GM21515 (cell line): ENCODE data around the gene CREM.
"Not testable (repeated sequence)": the region's sequence is repeated elsewhere in the genome, so short reads cannot be mapped to it uniquely, and the experiment has no call there.

Experiments used
- ATAC-seq: cut with Tn5 transposase; IDR thresholded peaks from one replicate; pipeline ENCODE4 v1.9.1; 2021; ENCODE audit not compliant: unreplicated experiment

The CREM gene

DNA sequence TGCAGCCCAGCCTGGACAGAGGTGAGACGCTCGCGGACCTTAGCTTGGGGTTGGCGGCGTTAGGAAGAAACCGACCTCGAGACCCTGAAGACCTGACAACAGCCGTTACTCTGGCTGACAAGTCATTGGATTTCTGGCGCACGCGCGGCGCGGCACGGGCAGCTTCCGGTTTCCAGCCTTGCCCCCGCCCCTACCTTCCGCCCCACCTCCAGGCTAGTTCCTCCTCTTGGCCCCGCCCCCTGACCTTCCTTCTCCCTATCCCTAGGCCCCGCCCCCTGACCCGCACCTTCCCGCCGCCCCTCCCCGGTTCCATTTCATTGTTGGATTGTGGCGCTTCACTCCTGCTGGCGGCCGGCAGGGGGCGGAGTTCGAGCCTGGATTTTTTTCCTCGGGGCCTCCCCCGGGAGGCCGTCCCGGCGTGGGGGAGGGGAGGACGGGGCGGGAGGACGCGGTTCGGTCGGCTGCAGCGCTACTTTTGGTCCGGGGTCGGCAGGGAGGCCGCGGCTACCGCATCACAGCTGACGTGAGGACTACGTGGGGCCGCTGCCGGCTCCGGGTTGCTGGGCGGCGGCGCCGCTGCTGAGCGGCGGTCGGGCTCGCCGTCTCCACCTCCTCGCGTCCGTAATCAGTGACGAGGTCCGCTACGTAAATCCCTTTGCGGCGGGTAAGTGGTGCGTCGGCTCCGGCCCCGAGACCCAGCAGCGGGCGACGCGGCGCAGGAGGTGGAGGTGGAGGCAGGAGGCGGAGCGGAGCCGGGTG is at the start of gene CREM:
TSS of gene CREM (plus strand) at position 317 of the 759 bp plus-strand sequence. CDS start 10,990 bp downstream, outside the sequence.
- ATAC-seq, result peak; percentile 77

DNA sequence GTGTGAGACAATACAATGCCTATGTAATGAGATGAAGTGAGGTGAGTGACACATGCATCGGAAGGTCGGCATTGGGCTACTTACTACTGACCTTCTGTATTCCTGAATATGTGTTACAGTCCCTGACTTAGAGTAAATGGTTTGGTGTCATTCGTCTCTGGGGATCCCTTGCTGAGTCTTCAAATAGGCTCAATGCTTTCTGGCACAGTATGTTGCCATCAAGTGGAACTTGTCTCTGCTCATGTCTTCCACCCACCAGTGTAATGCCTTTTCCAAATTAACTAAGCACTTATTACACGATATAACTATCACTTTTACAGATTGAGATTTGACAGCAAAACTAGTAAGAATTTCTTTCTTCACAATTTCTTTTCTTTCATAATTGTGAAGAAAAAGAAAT is 47.4 kb upstream of the CREM start:
- no peak for ATAC-seq

DNA sequence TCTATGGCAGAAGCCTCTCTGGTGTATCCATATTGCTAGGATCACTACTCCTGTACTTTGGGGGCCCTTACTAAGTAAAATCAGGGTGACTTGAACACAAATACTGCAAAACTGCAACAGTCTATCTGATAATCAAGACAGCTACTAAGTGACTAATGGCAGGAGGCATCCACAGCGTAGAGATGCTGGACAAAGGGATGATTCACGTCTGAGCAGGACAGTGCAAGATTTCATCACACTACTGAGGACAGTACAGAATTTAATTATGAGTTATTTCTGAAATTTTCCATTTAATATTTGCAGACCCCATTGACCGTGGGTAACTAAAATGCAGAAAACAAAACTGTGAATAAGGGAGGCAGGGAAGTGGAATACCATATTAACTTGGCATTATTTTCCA is 46.9 kb upstream of the CREM start:
- no peak for ATAC-seq

DNA sequence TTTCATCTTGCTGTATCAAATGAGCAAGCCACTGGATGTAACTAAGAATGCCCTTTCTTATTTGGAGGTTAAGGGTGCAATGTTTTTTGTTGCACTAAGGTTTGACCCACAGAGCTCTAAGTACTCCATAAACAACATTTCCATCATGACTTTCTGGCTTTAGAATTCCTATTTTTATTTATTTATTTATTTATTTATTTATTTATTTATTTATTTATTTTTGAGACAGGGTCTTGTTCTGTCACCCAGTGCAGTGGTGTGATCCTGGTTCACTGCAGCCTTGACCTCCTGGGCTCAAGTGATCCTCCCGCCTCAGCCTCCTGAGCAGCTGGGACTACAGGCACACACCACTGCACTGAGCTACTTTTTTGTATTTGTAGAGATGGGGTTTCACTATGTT is 46.4 kb upstream of the CREM start:
- not testable (repeated sequence) for ATAC-seq

DNA sequence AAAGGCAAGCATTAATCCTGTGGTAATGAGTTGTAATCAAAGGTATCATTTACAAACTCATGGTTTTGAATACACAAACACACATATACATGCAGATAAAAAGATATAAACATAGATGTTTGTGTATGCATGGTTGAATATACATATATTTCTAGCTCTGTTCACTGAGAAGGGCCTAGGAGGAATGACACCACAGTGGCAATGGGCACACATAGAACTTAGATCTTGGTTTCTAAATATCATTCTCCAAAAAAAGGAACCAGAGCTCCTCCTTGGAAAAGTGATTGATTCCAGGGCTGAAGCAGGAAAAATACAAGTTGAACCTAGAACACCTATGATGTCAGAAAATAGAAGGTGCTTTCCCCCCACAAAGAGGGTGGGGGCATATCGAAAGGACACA is 43.4 kb upstream of the CREM start:
- ATAC-seq, result no peak

DNA sequence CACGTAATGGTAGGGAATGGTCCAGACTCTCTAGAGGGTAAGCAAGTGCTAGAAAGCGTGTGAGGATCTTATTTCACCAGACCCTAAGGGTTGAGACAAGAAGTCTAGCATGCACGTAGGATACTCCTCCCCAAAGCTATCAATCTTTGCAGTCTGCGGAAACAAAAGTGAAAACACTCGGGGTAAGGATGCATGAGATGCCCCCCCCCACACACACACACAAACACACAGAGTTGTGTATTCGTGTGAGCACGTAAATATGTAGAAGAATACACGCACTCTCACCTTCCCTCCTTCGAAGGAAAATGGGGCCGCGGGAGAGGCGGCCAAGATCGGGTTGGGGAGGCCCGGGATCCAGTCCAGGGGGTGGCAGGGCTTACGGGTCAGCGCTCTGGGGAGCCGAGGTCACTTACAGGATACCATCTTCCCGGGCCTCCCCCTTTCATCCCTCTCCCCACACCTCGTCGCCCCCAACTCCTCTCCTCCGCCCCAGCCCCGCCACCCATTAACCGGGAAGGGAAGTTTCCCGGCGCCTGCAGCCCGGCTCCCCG is 37.0 kb upstream of the CREM start:
- ATAC-seq, result peak; percentile 35

DNA sequence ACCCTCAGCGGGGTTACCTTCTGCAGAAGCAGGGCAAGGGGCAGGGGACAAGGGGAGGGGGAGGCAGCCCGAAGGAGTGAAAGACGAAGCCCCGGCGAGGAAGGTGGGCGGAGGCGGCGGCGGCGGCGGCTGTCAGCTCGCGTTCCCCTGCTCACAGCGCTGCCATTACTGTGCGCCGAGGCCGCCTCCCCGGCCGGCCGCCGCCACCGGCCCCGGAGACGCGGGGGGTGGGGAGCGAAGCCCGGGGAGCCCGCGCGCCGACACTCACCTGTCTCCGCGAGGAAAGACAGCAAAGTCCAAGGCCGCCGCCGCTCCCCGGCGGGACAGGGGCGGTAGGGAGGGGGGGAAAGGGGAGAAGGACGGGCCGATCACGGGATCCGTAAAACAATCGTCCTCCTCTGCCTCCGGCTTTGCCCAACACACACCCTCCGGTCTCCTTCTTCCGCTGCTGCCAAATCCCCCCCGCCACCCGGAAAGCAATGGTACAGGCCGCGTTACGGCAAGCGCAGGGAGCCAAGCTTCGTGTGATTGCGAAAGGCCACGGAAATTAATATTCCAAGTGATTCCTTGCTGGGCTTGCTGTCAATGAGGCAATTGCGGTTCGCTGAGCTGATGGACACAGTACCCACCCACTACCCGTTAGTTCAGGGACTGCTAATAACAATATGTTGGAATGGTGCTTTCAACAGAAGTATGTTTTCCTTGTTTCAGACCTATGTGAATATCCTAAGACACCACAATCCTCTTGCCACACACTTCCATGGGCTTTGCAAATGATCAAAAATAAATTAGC is 36.3 kb upstream of the CREM start, which contains the start of gene CUL2:
TSS of gene CUL2 (minus strand) at position 180 of the 793 bp plus-strand sequence. CDS start 19,024 bp downstream, outside the sequence.
- ATAC-seq, result peak; percentile 95

DNA sequence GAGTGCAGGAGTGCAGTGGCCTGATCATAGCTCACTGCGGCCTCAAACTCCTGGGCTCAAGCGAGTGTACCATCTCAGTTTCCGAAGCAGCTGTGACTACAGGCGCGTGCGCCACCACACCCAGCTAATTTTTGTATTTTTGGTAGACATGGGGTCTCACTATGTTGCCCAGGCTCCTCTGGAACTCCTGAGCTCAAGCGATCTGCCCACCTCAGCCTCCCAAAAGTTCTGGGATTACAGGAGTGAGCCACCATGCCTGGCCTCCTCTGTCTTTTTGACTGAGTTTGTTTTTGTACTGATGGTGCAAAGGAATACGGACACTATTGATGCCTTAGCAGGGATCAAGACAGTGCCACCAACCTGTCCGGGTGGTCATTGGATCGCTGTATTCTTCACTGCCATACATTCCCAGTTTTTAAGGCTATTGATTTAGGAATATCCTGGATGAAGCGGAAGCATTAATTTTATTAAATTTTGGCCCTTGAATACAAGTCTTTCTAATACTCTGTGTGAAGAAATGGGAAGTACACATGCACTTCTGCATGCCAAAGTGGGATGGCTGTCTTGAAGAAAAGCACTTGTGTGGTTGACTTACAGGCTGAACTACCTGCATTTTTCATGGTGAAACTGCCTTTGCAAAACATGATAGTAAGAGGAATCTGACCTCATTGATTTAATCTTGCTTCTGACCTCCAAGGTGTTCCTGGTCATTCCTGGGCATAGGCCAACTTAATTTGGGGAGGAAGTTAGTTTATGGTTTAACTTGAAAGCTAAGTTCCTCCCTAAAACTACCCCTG is 34.5 kb upstream of the CREM start:
- no peak for ATAC-seq

DNA sequence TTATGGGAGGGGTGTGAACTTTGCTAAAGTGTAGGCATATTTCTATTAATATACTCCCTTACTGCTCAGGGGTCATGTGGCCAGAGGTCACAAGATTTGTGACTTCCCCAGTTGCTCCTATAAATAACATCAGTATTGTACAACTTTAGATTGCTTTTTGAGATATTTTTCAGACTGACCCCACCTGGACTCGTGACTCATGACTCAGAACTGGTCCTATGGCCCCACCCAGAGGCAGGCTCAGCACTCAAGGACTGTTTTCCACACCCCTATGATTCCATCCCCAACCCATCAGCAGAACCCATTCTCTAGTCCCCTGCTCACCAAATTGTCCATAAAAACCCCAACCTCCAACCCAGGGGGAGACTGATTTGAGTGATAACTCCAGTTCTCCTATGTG is 33.8 kb upstream of the CREM start:
- ATAC-seq, result no peak

DNA sequence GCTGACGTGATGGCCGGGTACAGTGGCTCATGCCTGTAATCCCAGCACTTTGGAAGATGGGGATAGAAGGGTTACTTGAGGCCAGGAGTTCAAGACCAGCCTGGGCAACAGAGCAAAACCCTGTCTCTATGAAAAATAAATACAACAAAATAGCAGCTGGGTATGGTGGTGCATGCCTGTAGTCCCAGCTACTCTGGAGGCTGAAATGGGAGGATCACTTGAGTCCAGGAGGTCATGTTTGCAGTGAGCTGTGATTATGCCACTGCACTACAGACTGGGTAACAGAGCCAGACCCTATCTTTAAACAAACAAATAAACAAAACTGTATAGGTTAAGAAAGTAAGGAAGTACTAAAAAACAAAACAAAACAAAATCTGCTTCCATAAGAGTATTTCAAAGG is 30.3 kb upstream of the CREM start:
- no peak for ATAC-seq

DNA sequence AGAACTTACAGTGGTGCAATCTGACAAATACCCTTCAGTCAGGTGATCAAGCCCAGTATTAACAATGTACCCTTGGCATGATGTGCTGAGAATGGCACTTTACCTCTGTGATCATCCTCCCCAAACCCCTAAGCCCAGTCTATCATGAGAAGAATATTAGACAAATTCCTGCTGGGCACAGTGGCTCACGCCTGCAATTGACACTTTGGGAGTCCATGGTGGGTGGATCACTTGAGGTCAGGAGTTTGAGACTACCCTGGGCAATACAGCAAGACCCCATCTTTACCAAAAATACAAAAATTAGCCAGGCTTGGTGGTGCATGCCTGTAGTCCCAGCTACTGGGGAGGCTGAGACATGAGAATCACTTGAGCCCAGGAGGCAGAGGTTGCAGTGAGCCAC is 29.1 kb upstream of the CREM start:
- ATAC-seq, result no peak

DNA sequence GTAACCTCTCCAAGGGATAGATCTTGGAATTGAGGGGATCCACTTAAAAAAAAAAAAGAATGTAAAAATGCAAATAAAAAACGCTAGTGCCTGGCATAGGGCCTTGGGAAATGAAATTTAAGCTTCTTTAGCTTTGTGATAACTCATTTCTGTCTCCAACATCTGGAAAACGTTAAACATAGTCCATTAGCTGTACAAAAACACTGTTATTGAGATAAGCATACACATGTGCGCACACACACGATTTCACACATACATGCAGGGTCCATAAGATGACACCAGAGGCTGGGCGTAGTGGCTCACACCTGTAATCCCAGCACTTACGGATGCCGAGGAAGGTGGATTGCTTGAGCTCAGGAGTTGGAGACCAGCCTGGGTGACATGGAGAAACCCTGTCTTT is 22.8 kb upstream of the CREM start:
- ATAC-seq, result no peak

DNA sequence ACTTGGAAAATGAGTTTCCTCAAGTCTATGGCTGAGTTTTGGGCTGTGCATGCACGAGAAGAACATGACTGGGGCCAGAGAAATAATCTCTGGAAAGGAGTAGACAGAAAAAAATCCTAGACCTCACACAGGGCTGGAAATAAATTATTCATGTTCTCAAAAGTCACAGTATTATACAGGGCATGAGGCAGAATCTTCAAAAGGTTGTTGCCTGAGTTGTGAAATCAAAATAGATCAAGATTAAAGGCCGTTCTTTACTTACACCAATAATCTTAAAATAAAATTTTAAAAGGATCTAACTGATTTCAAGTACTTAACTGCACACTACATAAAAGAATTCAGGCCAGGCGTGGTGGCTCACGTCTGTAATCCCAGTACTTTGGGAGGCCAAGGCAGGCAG is 14.1 kb upstream of the CREM start:
- ATAC-seq, result no peak

DNA sequence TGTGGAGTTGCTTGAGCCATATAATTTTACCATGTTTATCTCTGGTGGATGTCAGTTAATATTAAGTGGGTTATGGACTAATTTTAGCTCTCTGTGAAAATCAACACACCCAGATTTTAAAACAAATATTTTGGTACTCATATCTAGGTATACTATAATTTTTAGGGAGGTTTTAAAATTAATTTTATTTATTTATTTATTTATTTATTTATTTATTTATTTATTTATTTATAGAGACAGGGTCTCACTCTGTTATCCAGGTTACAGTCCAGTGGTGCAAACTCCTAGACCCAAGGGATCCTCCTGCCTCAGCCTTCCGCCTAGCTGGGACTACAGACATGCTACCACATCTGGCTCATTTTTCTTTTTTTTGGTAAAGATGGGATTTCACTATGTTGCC is 7.3 kb upstream of the CREM start:
- ATAC-seq, result no peak

DNA sequence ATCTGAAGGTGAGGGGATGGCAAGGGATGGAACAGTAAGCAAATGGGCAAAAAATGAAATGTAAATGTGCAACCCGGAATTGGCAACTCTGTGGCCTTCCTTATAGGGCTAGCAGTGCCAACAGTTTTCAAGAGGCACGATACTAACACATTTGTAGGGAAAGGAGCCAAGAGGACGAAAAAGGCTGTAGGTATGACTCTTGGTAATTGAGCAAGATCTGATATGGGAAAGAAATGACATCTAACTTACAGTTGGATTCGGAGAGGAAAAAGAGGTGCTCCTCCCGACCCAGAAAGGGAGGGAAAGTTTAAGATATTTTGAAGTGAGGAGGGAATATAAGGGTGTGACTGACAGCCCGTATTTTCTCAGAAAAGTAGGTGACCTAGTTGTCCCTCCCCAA is 2.1 kb upstream of the CREM start:
- no peak for ATAC-seq

DNA sequence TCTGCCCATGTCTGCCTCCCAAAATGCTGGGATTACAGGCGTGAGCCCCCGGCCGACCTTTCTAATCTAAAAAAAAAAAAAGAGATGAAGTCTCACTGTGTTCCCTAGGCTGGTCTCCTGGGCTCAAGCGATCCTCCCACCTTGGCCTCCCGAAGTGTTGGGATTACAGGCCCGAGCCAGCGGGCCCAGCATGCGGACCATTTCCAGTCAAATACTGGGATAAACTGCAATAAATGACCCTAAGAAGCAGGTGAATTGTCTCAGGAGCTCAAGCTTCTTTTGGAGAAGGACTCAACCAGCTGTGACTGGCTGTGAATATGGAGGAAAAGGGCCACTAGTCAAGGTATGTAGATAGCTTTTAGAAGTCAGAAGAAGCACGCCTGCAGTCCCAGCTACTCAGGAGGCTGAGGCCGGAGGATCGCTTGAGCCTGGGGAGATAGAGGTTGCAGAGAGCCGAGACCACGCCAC is 550 bp upstream of the CREM start:
- ATAC-seq, result no peak

DNA sequence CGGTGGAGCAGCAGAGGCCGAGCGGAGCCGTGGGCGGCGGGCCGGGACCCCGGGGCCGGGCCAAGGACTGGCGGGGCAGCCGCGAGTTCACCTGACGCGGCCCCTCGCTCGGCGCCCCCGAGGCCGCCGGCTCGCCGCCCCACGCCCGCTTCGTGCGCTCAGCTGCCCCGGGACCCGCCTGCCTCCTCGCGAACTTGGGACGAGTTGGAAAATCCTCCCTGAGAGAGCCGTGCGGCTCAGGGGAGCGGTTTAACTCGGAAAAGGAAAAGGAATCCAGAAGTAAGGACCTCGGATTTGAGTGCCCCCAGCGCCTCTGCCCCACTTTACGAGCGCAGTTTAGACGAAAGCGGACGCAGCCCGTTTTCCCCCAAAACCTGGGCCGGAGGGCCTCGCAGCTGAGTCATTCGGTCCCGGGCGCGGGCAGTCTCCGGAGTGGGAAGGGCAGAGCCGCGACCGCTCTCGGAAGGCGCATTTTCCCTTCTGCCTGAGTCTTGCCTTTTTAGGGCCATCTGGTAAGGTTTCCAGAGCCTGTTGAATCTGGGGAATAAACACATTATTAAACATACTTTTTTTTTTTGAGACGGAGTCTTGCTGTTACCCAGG is 744 bp downstream of the CREM start:
- ATAC-seq, result peak; percentile 4

DNA sequence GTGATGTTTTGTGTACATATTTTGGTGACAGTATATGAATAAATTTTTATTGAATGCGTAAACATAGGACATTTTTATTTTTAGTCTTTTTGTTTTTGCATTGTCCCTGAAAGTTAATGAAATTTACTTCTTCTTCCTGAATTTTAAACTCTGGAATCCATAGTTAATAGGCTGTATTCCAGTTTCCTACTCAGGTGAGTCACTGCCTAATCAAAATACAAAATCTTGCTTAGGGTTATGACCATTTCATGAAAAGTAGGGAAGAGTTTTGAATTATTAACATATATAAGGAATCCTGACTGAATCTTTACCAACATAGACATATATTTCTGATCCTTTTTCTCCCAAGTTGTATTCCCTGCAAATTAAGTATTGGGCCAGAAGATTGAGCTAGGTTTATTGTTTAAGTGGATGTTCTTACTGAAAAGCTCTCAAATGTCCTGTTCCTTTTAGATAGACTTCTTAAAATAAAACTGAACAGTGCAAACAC is 2.6 kb downstream of the CREM start:
- no peak for ATAC-seq

DNA sequence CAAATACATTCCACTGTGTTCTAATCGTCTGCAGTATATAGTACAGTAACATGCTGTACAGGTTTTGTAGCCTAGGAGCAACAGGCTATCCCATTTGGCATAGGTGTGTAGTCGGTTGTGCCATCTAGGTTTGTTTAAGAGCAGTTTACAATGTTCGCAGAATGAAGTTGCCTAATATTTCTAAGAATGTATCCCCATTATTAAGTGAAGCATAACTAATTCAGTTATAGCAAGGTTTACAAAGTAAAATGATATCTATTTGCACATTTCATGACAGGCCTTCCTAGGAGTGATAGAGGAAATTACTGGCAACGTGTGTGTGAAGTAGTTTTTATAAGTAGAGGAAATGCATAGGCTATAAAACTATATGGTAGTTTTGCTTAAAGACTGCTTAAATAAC is 4.0 kb downstream of the CREM start:
- no peak for ATAC-seq

DNA sequence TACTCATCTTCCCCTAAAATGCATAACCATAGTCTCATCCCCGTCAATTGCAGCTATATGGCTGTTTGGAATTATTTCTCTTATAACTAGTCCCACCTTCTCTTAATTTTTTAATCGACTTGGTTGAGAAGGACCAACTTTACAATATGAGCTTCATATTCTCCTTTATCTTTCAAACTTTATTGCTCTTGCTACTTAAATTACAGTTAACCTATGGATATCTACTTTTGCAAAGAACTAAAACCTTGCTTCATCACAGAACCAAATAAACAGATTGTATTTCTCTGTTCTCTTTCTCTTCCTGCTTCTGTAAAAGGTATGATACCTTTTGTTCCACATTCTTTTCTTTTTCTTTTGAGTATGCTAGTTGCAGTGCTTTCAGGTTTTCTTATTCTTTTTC is 6.1 kb downstream of the CREM start:
- no peak for ATAC-seq

DNA sequence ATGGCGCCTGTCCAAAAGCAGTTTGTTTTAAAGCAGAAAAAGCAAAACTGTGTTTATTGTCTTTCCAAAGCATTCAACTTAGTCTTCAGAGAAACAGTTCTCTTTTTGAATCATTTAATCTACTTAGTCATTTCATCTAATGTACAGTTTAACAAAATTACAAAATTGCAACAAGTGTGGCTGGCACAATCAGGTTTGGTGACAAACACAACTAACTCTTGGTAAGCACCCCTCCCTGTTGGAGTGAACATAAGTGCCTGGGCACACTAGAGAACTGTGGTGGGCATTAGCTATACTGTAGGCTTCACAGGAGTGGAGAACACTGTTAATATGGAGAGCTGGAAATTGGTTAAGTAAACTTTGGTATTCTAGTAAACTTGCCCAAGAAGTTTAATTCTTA is 6.9 kb downstream of the CREM start:
- ATAC-seq, result no peak
